ENCODE measurements around the gene BBS9.

Gene BBS9

DNA sequence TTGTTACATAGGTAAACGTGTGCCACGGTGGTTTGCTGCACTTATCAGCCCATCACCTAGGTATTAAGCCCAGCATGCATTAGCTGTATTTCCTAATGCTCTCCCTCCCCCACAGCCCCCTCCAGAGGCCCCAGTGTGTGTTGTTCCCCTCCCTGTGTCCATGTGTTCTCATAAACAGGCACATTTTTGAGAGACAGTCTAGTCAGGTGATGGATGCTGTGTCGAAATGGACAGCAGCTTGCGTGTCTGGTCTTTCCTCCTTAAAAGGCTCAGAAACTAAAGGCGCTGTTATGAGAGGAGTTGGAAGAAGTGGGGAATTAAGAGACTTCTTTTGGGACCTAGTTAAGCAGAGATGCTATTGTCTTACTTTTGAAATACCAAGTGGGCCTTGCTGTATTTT lies 296.0 kb downstream of the BBS9 start:
- H3K9me3 ChIP-seq, result no peaks in the 10 kb centered on the region
- no peaks in the 10 kb centered on the region for H3K4me1 ChIP-seq
- DNase-seq, result no peak
- H3K4me3 ChIP-seq (ENCODE audit: low read depth, low read length), result no peak overlapping the region
- TF ChIP-seq, protein P1, sequence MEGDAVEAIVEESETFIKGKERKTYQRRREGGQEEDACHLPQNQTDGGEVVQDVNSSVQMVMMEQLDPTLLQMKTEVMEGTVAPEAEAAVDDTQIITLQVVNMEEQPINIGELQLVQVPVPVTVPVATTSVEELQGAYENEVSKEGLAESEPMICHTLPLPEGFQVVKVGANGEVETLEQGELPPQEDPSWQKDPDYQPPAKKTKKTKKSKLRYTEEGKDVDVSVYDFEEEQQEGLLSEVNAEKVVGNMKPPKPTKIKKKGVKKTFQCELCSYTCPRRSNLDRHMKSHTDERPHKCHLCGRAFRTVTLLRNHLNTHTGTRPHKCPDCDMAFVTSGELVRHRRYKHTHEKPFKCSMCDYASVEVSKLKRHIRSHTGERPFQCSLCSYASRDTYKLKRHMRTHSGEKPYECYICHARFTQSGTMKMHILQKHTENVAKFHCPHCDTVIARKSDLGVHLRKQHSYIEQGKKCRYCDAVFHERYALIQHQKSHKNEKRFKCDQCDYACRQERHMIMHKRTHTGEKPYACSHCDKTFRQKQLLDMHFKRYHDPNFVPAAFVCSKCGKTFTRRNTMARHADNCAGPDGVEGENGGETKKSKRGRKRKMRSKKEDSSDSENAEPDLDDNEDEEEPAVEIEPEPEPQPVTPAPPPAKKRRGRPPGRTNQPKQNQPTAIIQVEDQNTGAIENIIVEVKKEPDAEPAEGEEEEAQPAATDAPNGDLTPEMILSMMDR (IDR thresholded peaks at IDR 0.05; ENCODE audit: low read depth, low read length), result no peak
- H3K36me3 ChIP-seq, result no peaks in the 10 kb centered on the region
- H3K27me3 ChIP-seq, result no peaks in the 10 kb centered on the region

- TF ChIP-seq, protein P1 (IDR thresholded peaks at IDR 0.05; ENCODE audit: low read depth, low read length), result no peak
- DNase-seq, result no peak
- H3K9me3 ChIP-seq, result no peaks in the 10 kb centered on the region
- H3K4me1 ChIP-seq, result no peaks in the 10 kb centered on the region
- H3K4me3 ChIP-seq (ENCODE audit: low read depth, low read length), result no peak overlapping the region
- no peaks in the 10 kb centered on the region for H3K27me3 ChIP-seq
- no peaks in the 10 kb centered on the region for H3K36me3 ChIP-seq
Observed at GRCh38 chr7:33425929-33426678, 296.7 kb downstream of the BBS9 start.

GRCh38 chr7:33428415-33428814 lies 299.1 kb downstream of the BBS9 start:
- H3K27me3 ChIP-seq, result no peaks in the 10 kb centered on the region
- no peaks in the 10 kb centered on the region for H3K9me3 ChIP-seq
- no peaks in the 10 kb centered on the region for H3K4me1 ChIP-seq
- DNase-seq, result no peak
- TF ChIP-seq, protein P1 (IDR thresholded peaks at IDR 0.05; ENCODE audit: low read depth, low read length), result no peak
- H3K36me3 ChIP-seq, result no peaks in the 10 kb centered on the region
- H3K4me3 ChIP-seq (ENCODE audit: low read depth, low read length), result no peak overlapping the region

DNA sequence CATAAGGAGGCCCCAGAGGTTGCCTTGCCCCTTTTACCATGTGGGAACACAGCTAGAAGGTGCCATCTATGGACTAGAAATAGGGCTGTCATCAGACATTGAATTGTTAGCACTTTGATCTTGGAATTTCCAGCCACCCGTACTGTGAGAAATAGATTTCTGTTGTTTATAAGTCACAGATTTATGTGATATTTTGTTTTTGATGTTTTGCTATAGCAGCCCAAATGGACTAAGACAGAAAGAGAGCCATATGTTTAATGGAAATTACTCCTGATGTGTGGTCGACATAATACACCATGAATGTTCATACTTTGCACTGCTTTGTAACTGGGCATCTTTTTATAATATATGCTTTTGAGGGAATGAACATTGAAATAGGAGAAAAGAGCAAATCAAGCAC lies 302.2 kb downstream of the BBS9 start:
- H3K36me3 ChIP-seq, result no peaks in the 10 kb centered on the region
- no peaks in the 10 kb centered on the region for H3K9me3 ChIP-seq
- DNase-seq, result no peak
- H3K27me3 ChIP-seq, result no peaks in the 10 kb centered on the region; the same call in 1 of the 2 replicates
- H3K4me1 ChIP-seq, result no peaks in the 10 kb centered on the region
- TF ChIP-seq, protein P1 (IDR thresholded peaks at IDR 0.05; ENCODE audit: low read depth, low read length), result no peak
- no peak overlapping the region for H3K4me3 ChIP-seq (ENCODE audit: low read depth, low read length)

DNA sequence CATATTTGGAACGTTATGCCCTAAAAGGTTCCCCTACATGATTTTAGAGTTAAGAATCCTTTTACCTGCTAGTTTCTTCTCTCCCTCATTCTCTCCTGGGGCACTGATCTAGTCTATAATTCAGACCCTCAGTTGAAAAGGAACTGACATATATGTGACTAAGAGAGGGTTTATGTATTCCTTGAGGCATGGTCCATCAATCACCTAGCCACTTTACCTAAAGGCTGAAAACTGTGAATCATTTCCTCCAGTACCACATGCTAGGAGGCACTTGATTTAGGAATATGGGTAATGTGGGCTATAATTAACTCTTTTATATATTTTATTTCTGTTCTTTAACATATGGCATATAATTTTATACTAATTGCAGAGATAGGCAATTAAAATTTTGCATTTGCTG lies 303.5 kb downstream of the BBS9 start:
- TF ChIP-seq, protein P1 (IDR thresholded peaks at IDR 0.05; ENCODE audit: low read depth, low read length), result no peak
- Histone ChIP-seq H3K4me1 (no peaks in the 10 kb centered on the region), H3K27me3 (no peaks in the 10 kb centered on the region; the same call in 1 of the 2 replicates), H3K4me3 (ENCODE audit: low read depth, low read length) (no peak overlapping the region), H3K36me3 (no peaks in the 10 kb centered on the region), H3K9me3 (no peaks in the 10 kb centered on the region)
- DNase-seq, result no peak

DNA sequence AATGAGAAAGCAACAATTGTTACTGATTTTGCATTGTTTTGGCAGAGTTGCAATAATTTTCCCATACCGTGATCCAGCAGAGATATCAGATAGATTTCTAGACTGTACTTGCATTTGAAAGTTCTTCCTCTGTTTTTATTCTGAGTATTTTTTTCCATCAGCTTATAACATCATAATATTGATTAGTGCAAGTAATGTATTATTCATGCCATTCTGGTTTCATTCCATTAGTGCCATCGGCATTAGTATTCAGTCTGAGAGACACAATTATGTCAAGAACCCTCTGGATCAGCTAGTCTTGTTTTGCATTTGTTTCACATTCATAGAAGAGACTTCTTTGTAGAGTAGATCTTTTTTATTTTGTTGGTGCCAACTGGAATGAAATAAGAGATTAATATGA lies 304.0 kb downstream of the BBS9 start:
- no peak for DNase-seq
- H3K27me3 ChIP-seq, result no peaks in the 10 kb centered on the region; the same call in 1 of the 2 replicates
- H3K4me1 ChIP-seq, result no peaks in the 10 kb centered on the region
- no peak overlapping the region for H3K4me3 ChIP-seq (ENCODE audit: low read depth, low read length)
- TF ChIP-seq, protein P1 (IDR thresholded peaks at IDR 0.05; ENCODE audit: low read depth, low read length), result no peak
- H3K36me3 ChIP-seq, result no peaks in the 10 kb centered on the region
- H3K9me3 ChIP-seq, result no peaks in the 10 kb centered on the region

Measured in BE2C (cell line).